Hematopoietic multipotent progenitor cell treated with erythropoietin and hydrocortisone succinate and interleukin-3 and kit ligand, for 8 days (in vitro differentiated cells): ENCODE data around the gene CERS2.

Source experiments
- DNase-seq: peaks from one replicate; pipeline ENCODE4 v3.0.0-alpha.2; 2015

CERS2 gene, protein sequence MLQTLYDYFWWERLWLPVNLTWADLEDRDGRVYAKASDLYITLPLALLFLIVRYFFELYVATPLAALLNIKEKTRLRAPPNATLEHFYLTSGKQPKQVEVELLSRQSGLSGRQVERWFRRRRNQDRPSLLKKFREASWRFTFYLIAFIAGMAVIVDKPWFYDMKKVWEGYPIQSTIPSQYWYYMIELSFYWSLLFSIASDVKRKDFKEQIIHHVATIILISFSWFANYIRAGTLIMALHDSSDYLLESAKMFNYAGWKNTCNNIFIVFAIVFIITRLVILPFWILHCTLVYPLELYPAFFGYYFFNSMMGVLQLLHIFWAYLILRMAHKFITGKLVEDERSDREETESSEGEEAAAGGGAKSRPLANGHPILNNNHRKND

DNA sequence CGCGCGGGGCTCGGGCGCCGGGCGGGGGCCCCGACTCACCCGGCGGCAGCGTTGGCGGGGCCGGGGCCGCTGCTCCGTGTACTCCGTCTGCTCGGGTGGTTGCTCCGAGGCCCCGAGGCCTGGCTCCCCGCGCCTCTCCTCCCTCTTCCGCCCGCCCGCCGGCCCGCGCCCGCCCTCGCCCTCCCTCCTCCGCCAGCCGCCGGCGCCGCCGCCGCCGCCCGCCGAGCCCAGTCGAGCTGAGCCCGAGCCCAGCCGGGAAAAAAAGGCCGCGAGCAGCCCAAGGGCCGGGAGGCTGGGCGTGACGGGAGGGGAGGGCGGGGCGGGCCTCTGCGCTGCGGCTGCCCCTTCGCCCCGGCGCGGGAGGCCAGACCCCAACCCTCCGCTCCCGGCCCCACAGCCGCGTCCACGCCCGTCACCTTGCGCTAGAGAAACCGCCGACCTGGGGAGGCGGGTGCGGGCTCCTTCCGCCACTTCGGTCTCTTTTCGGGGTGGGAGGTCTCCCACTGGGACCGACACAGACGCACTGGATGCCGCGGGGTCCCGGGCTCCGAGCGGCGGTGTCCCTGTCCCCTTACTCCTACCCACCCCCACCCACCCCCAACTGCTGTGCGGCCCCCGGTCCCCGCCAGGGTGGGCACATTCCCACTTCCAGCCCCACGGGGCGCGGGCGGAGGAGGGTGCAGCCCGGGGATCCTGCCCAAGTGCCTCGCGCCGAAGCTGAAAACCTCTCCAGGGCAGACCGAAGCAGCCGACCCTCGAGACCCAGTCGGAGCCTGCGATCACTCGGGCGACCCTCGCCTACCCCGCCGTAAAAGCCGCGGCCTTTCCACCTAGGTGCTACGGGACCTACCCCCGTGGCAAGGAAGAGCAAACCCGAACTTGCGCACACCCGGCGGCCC, at the start of gene CERS2:
Gene CERS2 (minus strand): TSS at position 256 of the 899 bp plus-strand sequence. CDS start 5,745 bp downstream, outside the sequence.
- peak; percentile 76 for DNase-seq

DNA sequence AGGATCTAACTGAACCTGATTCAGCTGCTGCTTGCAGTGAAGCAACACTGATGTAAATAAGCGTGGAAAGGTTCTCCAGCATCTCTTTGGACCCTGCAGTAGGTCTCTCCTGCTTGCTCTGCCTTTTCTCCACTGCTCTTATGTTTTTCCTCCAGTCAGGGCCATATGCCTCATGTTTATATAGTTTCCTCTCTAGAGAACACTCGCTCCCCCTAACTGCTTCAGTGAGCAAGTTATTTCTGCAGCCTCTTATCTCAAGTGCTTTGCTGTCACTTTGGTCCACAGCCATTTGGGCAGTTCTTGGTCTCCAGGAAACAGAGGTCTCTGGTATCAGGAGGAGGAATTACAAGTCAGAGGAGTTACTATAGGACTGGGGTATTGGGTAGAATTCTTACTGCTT, 38.9 kb upstream of the CERS2 start:
- peak; percentile 87 for DNase-seq

DNA sequence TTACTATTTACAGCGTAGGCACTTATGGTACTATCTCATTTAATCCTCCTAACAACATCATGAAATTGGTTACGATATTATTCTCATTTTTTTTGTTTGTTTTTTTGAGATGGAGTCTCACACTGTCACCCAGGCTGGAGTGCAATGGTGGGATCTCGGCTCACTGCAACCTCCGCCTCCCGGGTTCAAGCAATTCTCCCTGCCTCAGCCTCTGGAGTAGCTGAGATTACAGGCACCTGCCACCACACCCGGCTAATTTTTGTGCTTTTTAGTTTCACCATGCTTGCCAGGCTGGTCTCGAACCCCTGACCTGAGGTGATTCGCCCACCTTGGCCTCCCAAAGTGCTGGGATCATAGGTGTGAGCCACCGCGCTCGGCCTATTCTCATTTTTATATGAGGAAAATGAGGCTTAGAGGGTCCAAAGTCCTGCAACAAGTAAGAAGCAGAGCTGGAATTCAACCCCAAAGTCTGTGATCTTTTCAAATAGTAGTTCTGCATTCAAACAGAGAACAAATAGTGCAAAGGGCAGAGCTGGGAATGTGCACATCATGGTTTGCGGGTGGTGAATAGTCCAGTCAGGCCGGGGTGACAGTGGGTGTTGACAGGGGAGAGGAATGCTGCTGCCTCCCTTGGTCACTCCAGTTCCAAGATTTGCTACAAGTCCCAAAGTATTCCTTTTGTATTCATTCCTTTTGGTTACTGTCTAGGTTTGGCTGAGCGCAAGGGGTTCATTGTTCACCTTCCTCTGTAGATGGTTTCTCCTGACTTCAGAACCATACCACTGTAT, 38.2 kb upstream of the CERS2 start:
- no peak for DNase-seq

DNA sequence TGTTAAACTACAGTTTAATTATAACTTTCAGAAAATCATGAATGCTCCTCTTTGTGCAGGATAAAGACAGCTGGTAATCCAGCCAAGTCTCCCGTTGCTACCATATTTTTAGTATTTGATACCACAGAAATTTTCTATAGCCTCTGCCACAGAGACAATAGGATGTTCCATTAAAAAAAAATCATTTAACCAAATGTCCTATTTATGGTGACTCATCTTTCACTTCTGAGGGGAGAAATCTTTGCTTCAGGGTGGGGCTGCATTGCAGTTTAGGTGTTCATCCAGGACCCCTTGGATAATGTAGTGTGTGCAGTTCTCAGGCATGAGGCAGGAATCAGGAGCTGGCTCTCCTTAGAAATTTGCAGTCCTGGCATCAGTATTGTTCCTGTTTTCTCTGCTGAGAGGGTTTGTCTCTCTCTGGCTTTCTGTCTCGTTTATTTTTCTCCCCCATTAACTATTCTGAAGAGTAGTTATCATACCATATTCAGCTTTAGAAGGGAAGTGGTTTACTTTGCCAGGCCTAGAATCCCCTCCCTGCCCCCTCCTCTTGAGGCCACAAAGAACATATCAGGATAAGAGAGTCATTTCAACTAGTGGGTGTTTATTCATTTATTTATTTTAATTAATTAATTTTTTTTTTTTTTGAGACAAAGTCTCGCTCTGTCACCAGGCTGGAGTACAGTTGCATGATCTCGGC, 36.7 kb upstream of the CERS2 start:
- peak; percentile 30 for DNase-seq

DNA sequence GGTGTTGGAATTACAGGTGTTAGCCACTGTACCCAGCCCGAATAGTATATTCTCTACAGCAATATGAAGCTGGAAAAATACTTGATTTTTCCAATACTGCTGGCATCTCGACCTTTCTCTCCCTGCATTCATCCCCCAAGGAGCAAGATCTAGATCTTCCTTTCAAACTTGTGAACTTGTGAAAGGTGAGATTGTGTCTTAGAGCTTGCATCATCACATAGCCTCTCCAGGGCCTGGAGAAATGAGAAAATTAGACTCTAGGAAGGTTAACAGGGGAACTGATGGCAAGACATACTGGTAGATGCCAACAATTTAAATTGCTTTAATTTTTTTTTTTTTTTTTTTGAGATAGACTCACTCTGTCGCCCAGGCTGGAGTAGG, 35.7 kb upstream of the CERS2 start:
- no peak for DNase-seq

DNA sequence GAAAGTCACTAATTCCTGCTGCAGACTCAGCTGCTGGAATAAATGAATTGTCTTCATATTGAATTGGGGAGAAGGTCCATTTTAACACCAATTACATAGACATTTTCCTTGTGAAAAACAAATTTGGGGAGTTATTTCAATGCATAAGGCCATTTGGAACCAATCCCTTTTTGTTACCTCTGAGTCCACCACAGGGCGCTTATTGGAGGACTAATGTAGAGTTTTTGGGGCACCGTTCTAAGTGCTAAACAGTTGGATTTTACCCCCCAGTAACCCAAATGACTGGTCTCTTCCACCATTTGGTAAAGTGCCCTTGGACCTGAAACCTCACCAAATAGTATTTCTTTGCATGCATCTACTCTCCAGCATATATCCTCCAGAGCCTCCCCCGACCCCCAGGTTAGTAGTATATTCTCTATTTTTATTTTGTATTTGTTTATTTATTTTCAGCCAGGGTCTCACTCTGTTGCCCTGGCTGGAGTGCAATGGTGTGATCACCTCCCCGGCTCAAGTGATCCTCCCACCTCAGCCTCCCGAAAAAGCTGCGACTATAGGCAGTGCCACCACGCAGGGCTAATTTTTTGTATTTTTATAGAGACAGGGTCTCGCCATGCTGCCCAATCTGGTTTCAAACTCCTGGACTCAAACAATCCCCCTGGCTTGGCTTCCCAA, 35.2 kb upstream of the CERS2 start:
- DNase-seq = no peak

DNA sequence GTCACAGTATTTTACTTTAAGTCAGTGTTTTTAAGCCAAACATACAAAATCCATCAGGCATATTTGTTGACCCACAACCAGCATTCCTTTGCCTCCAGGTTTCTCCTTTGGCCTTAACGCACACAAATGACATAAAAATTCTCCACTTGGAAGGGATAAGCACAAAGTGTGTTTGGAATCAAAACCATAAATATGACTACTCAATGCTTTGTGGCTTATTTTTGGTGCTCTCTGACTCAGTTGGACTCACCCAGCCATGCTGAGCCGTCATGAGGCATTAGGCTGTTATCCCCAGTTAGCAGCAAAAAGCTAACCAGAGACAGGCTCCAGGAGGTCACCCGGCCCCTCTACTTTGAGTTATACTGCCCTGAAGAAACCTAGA, 34.6 kb upstream of the CERS2 start:
- no peak for DNase-seq

DNA sequence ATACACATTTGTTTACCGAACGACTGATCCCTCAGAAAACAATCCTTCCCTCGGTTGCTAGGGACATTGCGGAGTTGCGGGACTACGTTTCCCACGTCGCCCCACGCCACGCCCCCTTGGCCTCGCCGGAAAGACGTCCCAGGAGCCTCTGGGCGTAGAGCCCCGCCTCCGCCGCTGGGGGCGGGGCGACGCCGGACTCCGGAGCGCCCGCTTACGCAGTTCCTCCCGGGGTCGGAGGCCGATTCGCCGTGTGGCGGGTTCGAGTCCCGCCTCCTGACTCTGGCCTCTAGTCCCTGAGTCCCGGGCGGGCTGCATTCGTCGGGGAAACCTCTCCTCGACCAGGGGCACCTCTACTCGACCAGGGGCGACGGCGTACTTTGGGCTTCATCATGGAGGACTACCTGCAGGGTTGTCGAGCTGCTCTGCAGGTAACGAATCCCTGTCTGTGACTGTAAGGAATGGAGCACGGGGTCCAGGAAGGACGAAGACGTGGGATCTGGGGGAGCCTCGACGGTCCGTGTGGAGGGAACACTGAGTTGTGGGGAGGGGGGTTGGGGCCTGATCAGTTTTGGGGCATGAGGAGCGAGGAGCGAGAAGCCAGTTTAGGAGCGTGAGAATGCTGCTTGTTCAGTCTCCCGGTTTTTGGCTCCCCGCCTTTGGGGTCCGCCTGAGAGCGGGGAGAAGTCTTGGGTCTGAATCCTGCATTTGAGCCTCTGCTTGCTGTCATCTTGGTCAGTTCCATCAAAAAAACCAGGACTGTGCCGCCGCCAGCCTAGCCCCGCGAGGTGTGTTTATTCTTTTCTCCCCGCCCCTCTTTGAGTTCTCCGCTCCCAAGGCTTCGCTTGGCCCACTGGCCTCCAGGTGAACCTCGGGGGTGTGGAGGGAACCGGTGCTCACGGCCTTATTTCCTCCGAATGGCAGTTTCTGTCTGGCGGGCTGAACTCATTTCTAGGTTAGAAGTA, 33.9 kb upstream of the CERS2 start, which contains the start of gene PRUNE1:
Gene PRUNE1 (plus strand): TSS at position 206 of the 962 bp plus-strand sequence. CDS start 184 bp downstream, at position 390.
- DNase-seq = peak; percentile 95

DNA sequence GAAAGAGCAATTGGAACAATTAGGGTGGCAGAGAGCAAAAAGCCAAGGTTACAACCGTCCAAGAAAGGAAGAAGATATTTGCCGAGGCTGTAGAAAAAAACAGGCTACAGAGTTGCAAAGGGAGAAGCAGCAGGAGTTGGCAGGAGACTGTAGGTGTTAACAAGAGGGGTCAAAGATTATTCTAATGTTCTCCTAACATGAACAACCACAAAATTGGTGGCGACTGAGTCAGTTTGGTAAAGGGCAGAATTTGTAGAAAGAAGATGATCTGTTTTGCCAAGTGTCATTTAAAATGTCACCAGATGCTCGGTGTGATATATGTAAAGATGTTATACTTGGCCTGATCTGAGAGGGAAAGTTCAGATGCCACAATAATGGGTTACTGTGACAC, 33.2 kb upstream of the CERS2 start:
- no peak for DNase-seq

DNA sequence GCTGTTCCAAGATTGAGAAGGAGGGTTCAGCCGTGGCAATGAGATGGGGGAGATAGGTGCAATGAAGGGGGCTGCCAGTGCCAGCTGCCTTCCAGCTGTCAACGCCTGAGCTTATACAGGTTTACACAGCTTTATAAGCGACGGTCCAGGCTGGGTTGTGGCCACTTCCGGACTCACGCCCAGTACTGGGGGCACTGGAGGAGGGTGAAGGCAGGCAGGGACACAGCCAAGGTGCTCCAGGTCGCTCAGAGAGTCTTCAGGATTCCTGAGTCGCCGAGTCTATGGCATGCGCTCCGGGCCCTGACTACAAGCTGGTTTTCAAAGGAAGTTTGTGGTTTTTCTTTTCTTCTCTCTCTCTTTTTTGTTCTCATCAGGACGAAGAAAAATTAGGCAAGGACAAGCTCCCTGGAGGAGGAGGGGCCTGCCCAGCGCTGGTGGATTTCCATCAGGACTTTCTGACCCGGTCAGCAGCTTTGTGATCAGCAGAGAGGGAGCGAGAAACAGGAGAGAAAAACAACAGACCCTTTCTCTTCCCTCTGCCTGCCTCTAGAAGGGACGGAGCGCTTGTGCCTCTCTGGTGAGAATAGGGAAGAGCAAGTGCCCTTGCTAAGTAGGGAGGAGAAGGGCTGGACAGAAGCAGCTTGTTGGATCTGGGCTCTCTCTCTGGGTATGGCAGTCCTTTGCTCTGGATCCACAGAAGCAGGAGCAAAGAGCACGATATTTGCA, 31.9 kb upstream of the CERS2 start, which contains the start of gene MINDY1:
Gene MINDY1 (minus strand): TSS at position 576 of the 726 bp plus-strand sequence. CDS start 4,285 bp downstream, outside the sequence.
- DNase-seq = peak; percentile 89

DNA sequence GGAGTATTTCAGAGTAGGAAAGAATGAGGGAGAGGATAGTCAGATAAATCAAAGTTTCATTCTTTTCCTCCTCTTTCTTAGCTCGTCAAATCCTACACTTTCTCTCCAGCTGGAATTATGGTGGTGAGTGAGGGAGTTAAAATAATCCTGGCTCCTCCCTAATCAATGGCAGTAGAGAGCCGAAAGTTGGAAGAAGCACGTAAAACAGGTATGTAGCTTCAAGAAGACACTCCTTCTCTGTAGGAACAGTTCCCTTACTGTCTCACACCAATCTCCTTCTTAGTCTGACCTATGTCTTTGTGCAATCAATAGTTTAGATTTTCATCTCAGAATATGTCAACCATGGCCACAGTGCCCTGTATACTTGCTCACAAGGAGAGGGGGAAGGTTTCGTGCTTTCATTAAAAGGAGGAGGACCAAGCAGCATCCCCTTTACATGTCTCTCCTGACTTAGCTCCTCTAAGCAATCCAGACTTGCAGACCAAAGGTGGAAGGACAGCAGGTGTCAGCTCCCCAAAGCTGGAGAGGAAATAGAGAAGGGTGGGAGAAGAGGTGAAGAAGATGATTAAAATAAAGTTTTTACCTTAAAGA, 31.2 kb upstream of the CERS2 start:
- DNase-seq = no peak

DNA sequence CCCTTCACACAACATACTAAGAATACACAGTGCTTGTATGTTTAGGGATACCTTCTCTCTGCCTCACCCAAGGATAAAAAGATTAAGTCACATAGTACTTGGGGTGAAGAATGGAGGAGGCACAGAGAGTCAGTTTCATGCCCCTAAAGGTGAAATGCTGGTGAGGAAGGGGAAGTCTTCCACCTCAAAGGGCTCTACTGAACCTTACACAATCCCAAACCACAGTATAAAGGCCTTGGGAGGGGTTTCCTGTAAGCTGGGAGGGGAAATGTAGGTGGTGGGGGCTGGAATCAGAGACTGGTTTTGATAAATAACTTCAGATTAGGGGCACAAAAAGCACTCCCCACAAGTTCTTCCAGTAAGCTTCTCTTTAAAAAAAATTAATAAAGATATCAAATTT, 28.5 kb upstream of the CERS2 start:
- DNase-seq = no peak

DNA sequence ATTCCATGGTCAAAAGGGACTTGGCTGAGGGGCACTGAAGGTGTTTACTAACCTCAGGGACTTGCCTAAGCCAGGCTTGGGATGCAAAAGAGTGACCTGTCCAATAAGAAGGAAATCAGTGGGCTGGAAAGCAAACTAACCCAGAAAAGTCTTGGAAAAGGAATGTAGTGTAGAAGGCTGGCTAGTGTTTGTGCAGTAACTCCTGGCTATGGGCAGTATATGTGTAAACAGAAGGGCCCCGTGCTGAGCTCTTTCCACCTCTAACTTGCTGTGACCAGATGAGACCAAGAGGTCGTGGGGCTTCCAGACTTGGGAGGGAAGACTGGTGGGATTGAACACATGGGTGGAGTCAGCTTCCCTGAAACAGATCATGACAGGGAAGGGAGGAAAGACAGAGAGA, 28.0 kb upstream of the CERS2 start:
- no peak for DNase-seq

DNA sequence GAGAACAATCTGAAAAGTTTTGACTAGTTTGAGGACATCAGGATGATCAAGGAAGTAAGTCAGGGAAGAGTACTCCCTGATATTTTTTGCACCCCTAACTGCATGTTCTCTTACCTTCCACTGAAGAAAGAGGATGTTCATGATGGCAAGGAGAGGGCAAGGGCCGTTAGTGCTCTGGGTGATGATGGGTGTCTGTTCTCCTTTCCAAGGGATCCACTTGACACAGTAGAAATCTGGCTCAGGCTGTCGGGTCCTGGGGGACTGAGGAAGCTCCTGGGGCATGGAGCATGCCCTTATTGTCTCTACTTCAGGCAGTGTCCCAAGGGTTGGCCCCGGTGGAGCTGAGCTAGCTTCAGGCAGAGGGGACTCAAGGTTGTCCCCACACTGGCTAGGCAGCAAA, 27.4 kb upstream of the CERS2 start:
- DNase-seq = no peak

DNA sequence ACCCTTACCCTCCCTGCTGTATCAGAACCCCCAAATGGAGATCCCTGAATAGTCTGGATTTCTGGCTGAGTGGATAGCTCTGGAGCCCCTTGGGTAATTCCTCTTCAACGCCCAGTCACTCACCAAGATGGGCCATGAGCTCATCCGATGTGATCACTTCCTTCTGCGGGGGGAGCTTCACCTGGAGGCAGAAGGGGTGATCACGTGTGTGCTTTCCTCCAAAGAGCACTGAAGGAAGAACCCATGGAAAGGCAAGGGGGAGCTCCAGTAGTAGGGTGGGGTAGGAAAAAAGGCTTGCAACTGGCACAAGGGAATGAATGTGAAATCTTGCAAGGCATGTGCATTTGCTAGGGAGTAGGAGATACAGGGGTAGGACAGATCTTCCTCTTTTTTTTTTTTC, 27.0 kb upstream of the CERS2 start:
- DNase-seq = no peak

DNA sequence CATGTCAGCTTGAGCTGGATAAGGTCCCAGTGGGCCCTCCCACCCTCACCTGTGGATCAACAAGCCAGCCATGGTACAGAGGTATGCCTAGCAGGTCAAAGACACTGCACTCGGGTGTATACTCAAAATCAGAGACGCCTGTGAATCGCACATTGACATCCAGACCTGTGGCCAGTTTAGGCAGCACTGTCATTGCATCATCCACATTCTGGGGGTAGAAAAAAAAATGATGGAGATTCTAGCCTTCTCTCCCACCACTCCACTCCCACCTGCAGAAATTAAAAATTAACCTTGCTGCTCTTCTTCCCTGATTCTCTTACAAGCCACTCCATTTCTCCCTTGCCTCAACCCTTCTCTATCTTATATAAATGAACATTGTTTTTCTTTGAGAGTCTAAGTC, 25.8 kb upstream of the CERS2 start:
- DNase-seq = no peak

DNA sequence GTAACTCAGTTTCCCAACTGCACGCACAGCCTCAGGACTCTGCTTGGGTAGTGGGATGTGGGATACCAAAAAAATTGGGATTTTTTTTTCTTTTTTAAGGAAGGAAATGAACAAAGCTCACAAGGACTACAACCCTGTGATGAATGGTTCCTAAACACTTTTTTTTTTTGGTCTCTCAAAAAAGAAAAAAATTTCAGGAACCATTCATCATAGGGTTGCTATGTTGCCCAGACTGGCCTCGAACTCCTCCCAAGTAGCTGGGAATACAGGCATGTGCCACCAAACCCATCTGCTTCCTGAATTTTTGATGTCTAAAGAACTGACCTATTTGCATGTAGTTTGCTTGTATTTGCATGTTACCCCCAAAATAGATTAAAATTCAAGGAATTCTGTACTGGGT, 25.3 kb upstream of the CERS2 start:
- DNase-seq = no peak

DNA sequence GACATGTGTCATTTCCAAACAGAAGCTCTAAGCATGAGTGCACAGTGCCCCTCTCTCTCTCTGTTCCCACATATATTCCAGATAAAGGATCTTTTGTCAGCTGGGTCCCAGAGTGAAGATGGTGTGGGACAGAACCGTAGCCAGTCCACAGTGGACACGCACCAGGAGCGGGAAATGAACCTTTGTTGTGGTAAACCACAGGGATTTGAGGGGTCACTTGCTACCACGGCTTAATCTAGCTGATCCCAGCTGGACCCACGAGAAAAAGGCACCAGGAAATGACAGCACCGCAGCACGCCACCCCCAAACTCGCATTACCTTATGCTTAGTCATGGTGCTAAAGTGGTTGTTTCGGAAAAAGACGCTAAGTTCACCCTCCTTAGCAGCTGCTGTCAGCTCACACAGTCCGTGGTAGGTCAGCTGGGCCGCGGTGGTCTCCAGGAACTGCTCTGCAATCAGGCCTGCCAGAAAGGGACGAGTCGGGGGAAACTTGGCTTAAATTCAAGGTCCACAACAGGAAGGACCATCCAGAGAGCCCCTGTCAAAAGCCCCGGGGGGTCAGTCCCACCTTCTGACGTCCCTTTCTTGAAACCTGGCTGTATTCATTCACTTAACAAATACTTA, 24.5 kb upstream of the CERS2 start:
- peak; percentile 53 for DNase-seq

DNA sequence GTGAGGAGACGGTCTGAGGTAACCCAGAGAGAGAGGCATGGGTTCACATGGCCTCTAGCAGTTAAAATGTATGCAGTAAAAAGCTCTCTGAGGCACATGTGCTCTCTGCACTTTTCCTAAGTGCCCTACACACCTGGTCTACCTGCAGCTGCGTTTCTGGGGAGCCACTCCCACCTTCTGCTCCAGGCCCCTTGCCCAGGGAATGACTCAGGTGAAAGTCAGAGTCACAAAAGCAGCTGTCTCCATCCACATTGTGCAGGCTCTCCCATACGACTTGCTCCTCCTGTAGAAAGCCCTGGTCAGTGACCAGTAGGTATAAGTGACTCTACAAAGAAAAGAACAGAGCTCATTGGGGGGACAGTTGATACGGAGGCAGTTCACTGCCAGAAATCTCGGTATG, 23.3 kb upstream of the CERS2 start:
- DNase-seq = no peak
